HG03571 (cell line): Measurements from ENCODE around the gene YPEL3.

ENCODE experiments used
- ATAC-seq: cut with Tn5 transposase; IDR thresholded peaks from one replicate; pipeline ENCODE4 v1.9.1; 2021; ENCODE audit not compliant: unreplicated experiment

Gene YPEL3

DNA sequence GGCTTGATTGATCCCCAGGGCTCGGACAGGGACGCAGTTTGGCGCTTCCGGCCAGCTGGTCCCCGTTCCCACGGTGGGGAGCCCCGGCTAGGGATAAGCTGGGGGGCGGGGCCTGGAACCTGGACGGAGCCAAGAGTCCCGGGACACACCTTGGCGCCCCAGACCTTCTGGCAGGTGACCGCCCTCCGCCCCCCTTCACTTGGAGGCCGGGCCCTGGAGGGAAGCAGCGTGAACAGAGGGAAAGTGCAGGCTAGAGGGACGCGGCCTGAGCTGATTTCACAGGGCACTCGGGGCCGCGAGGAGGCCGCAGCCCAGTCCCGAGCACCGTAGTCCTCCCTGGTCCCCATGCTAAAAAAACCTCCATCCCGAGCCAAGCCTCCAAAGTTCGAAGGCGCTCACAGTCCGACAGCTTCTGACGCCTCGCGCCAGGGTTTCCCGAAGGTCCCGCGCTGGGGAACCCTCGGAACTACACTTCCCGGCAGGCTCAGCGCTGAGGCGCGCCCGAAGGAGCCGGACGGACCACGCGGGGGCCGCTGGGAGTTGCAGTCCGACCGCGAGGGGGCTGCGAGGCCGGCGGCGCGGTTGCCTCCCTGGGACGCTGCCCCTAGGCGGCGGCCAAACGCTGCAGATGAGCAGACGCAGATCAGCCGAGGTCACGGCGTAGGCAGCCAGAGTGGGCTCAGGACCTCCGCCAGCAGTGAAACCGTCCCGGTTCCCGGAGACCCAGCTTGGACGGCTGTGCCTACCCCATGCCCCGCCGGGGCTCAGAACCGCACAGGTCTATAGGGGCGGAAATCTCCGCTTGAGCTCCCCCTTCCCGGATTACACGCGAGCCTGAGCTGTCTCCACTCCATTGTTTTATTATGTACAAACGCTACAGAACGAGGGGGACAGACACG is 4.3 kb downstream of the YPEL3 start, which contains the start of gene TBX6:
TSS of gene TBX6 (minus strand) at position 451 of the 899 bp plus-strand sequence. CDS start 731 bp downstream, outside the sequence.
- ATAC-seq = peak; percentile 62

DNA sequence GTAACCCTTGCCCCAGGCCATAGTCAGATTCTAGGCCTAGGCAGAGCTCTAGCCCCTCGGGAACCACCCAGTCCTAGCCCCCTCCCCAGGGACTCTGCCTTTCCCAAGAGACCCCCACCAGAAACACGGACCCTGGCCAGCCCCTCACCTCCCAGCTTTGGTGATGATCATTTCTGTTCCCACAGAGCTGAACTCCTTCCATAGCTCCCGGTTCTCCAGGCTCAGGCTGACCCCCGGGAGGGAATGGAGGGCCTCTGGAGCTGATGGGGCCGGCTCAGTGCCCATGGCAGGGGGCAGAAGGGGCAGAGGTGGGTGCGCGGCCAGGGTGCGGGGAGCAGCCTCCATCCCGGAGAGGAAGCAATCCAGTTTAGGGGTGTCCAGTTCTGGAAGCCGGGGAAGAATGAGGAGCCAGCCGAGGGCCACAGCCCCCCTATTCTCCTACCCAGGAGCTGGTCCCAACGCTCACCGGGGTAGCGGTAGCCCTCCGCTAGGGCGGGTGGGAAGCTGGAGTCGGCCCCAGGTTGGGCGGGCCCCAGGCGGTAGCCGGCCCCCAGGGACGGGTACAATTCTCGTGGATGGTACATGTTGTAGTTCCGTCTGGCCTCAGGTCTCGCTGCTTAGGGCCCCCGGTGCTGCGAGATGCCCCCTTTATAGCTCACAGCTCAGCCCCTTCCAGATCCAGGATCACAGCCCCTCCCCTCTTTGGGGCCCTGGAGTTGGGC is 5.2 kb downstream of the YPEL3 start:
- no peak for ATAC-seq

DNA sequence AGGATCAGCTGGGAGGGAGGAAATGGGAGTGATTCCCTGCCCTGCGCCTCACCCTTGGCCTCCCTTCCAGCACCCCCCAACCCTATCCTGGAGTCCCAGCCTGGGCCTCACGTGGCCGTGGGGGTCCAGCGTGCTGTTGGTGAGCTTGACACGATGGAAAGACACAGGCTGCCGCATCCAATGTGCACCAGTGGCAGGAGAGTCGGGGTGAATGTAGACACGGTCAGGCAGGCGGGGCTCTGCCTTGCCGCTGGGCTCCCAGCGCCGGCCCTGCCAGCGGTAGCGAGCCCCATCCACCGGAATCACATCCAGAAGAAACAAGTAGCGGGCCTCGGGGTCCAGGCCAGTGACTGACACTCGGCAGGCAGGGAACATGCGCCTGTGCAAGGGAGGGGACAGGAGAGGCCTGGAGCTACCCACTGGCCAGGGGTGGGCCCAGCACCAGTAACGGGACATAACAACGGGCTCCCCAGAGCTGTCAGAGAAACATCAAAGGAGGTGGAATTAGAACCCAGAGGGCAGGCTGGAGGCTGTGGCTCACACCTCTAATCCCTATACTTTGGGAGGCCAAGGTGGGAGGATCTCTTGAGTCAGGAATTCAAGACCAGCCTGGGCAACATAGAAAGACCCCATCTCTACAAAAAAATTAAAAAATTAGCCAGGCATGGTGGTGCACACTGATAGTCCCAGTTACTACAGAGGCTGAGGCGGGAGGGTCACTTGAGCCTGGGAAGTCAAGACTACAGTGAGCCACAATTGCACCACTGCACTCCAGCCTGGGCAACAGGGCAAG is 7.0 kb downstream of the YPEL3 start:
- ATAC-seq = no peak

DNA sequence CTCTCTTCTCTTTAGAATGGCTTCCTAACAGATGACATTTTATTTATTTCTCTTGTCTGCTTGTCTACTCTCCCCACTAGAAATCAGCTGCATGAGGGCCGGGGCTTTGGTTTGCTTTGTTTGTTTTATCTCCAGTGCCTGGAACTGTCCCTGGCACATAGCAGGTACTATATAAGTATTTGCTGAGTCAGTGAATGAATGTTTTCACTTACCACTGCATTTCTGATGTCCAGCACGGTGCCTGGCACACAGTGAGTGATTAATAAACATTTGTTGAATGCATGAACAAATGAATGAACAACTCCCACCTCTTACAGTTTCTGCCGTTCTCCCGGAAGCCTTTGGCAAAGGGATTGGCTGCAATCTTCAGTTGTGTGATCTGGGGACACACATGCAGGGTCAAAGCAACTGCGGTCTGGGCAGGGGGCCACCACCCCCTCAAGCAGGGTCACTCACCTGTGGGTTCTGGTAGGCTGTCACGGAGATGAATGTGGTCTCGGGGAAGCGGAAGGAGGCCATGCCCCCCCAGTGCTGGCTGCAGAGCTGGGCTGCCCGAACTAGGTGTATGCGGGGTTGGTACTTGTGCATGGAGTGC is 7.7 kb downstream of the YPEL3 start:
- no peak for ATAC-seq

DNA sequence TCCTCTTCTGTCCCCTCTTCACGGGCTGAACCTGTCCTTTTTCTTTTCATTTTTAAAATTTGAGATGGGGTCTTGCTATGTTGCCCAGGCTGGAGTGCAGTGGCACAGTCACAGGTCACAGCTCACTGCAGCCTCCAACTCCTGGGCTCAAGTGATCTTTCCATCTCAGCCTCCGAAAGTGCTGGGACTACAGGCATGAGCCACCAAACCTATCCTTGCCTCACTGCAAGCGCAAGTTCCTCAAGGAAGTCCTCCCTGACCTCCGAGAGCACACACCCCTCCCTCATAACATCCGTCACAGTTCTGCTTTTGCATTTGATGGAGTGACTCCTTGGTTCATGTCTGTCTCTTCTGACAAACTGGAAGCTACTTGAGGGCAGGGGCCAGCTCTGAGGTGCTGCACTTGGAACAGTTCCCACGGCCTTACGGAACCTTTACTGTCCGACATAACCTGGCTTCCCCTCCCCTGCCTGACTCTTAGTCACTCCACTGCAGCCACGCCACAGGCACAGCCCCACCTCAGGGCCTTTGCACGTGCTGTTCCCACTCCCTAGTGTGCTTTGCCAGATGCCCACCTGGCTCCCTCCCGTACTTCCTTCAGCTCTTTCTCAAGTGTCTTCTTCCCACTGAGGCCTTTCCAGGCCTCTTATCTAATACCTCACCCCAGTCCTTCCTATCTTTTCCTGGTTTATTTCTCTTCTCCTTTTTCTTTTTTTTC is 8.7 kb downstream of the YPEL3 start:
- ATAC-seq = no peak

DNA sequence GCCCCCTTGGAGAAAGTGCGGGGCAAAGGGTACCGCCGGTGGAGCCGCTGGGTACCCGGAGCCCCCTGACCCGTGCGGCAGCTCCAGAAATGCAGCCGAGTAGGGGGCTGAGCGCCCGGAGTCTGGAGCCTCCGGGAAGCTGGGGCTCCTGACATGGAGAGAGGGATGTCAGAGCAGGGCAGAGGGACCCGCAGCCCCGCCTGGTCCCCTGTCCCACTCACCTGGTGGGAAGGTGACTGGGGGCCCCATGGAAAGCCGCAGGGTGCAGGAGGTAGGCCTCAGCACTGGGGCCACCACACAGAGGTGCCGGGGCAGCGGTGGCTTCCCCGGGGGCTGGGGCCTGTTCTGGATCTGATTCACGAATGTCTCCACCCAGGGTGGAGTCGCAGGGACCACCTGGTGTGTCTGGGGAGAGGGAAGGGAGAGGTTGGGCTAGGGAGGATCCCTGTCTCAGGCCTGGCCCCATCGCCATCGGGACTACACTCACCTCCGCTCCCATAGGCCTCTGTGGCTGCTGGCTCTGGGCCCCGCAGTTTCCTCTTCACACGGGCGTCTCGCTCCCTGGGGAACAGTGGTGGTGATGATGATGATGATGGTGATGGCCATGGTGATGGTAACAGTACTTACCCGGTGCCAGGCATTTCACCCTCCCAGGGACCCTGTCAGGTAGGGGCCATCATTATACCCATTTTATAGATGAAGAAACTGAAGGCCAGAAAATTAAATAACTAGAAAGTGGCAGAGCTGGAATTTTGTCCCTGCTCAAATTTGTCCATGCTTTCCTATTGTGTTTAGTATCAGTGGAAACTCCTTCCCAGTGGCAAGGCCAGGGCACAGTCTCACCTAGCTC is 9.5 kb downstream of the YPEL3 start:
- no peak for ATAC-seq

DNA sequence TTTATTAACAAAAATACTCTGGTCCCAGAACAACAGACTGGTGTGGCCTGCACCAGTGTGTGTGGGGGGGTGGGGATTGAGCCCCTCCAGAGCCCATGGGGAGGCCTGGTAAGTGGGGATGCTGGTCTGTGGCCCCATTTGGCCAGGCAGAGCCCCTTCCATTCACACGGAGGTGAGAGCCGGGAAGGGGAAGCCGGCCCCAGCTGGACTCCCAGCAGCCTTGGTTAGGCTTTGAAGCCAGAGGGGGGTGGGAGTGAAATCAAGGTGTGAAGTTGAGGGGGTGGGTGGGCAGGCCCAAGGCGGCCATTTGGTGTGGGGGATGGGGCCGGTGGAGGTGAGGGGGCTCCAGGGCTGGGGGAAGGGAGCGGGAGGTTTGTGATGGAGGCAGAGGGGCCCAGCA is 10.2 kb downstream of the YPEL3 start:
- no peak for ATAC-seq

DNA sequence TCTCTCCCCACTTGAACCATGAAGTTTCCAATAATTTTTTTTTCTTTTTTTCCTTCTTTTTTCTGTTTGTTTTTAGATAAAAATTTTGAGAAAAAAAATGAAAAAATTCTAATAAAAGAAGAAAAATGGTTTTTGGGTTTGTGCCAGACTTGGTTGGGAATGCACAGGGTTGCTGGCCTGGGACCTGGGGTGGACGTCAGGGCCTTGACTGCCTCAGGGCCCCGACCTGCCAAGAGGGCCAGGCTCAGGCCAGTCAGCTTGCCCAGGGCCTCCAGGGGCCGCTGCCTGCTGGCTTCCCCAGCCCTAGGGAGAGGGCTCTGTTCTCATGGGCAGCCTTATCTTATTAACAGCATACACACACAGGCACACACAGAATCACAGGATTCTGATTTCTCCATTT is 10.8 kb downstream of the YPEL3 start:
- ATAC-seq = no peak

DNA sequence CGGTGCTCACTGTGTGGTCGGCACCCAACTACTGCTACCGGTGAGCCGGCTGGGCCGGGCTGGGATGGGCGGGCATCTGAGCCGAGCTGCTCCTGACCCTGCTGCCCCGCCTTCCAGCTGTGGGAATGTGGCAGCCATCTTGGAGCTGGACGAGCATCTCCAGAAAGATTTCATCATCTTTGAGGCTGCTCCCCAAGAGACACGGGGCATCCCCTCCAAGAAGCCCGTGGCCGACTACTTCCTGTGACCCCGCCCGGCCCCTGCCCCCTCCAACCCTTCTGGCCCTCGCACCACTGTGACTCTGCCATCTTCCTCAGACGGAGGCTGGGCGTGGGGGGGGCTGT is 11.2 kb downstream of the YPEL3 start:
- ATAC-seq = no peak

DNA sequence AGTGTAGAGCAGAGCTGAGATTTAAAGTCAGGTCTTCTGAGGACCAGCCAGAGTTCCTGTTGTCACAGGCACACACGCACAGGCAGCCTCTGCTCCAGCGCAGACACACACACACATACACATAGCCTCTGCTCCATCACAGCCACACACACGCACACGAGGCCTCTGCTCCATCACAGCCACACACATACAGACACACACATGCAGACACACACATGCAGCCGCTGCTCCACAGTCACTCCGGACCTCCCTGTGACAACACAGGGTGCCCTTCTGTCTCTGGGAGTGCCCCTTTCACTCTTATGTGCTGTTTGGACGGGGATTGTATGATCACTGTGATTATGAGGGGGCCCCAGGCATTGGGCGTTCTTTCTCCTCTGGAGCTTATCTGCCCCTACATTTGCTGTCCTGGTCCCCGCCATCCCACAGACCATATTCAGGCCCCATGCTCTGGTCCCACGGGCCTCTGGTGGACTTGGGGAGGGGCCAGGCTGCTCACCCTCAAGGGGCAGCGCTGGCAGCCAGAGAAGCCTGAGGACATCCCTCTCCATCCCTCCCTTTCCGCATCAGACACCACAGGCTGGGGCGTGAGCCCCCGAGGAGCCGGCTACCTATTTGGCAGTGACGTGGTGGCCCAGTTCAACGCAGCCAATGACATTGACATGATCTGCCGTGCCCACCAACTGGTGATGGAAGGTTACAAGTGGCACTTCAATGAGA is 11.8 kb downstream of the YPEL3 start:
- no peak for ATAC-seq

DNA sequence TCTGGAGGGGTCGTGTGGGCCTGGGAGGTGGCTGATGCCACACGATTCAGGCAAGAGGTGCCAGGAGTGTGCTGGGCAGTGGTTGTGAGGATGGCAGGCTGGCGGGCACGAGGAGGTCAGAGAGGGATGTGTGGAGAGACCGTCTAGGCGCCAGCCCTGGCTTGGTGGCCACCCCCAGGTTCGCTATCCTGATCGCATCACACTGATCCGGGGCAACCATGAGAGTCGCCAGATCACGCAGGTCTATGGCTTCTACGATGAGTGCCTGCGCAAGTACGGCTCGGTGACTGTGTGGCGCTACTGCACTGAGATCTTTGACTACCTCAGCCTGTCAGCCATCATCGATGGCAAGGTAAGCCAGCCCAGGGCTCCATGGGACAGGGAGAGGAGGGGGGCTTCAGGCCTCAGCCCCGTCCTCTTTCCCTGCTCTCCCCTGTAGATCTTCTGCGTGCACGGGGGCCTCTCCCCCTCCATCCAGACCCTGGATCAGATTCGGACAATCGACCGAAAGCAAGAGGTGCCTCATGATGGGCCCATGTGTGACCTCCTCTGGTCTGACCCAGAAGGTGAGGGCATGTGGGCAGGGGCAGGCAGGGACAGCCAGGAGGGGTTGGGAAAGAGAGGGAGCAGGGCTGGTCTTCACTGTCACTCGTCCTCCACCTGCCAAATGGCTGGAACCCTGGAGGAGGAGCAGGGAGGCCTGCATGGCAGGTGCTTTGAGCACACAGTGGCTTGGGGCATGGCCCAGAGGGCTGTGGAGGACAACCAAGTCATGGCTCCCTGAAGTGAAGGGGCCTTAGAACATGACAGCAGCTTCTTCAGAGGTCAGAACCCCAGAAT is 12.6 kb downstream of the YPEL3 start:
- no peak for ATAC-seq

DNA sequence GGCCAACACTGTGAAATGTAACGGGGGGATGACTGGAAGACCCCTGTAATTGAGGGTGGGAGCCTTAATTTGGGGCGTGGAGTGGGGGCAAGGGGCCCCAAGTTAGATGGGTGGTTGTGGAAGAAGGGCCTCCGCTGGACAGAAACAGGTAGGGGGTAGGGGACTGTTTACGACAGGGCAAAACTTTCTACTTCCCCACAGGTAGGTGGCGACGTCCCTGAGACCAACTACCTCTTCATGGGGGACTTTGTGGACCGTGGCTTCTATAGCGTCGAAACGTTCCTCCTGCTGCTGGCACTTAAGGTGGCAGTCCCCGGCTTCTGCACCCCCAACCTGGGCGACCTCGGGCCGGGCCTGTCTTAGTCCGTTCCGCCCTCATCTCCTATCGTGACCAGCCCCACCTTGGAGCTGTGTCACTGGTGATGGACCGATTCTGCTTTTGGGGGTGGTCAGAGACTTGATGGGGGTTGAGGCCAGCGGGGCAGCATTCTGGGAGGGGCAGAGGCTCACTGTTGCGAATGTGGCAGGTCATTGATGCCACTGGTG is 13.4 kb downstream of the YPEL3 start:
- ATAC-seq = no peak

DNA sequence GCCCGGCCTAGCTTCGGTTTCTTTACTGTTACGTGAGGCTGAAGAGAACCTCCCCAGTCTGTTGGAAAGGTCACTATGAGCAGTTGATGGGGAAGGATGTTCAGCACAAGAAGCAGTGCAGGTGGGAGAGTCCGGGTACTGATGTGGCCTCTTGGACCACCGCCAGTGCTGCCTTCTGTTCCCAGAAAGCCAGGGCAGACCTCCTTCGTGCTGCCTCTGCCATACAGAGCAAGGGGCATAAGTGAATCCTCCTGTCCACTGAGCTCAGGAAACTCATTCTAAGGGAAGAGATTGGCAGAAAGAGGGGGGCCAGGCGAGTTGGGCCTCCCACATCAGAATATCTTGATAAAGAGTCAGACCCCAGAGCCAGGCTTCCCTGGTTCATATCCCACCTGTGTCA is 16.5 kb downstream of the YPEL3 start:
- ATAC-seq = no peak

DNA sequence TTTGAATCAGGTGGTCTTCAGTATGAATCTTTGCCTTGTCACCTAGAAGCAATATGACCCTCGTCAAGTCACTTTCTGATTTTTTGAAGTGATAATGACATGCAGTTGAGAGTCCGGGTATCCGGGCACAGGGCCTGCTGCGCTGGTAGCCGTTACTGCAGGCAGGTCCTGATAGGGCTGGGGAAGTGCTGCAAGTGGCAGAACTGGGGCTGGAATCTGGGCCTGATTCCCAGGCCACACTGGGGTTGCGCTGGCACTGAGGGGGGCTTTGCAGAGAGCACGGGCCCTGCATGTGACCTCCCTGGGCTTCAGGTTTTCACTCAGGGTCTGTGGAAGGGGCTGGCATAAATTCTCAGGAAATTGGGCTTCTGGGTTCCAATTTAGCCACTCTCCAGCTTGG is 17.3 kb downstream of the YPEL3 start:
- no peak for ATAC-seq

DNA sequence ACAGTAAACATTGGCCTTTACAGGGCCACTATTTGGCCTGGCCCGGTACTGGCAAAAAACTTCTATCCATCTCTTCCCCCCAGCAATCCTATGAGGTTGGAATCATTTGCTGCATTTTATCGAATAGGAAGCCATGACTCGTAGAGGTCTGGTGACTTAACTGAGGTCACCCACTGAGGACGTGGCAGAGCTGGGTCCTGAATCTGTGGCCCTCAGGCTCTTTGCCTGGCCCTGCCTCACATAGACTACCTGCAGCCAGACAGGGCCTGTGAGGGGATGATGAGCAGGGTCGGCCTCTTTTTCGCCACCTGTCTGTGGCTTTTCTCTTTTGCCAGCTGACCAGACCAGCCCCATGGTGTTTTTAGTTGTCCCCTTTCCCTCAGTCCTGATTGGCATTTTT is 18.4 kb downstream of the YPEL3 start:
- no peak for ATAC-seq

DNA sequence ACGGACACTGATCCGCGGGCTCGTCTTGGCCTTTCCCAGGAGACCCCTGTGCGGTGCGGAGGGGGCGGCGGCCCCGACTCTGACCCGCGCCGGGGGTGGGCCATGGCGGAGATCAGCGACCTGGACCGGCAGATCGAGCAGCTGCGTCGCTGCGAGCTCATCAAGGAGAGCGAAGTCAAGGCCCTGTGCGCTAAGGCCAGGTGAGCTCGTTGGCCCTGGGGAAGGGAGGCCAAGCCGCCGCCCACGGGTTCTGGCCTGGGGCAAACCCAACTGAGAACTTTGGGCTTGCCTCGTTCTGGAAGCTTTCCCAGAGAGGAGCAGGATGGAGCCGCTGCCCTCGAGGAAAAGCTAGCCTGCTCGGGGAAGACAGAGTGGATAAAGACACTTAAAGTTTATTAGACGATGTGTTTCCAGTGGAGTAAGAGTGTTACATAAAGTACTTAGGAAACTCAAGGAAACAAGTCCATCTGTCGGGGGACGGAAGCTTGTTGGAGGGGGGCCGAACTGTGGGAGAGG is 19.7 kb downstream of the YPEL3 start:
- ATAC-seq = peak; percentile 21

DNA sequence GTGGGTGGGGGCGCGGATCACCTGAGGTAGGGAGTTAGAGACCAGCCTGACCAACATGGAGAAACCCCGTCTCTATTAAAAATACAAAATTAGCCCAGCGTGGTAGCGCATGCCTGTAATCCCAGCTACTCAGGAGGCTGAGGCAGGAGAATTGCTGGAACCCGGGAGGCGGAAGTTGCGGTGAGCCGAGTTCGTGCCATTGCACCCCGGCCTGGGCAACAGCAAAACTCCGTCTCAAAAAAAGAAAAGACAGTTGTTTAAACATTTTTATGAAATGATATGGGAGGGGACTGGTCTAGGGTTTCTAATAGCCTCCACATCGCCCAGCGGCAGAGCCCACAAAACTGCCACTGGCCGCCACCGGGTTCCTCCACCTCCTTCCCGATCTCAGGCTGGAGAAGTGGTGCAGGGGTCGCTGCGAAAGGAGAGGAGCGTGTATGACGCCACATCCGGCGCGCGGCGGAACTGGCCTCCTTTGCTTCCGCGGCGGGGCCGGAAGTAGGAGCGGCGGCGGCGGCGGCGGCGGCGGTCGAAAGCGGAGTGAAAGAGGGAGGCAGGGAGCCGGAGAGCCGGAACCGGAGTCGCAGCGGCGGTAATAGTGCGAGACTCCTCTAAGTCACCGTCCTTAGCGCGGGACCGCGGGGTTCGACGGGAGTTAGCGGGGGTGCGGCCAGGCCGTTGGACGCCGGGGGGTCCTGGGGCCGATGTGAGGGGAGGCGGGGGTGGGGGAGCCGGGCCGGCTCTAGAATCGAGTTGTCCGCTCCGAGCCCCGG is 20.3 kb downstream of the YPEL3 start, which contains the start of gene PPP4C:
TSS of gene PPP4C (plus strand) at position 492 of the 773 bp plus-strand sequence. CDS start 384 bp downstream, outside the sequence.
- peak; percentile 74 for ATAC-seq
